Measurements from ENCODE around the gene TMPRSS11B. TPM values are rescaled to one million over a fixed set of nuclear protein-coding genes. Genes with fewer than 3 reads are reported as not detected.

The TMPRSS11B gene
- total and polyA plus RNA-seq, 2 donors (not counting 3 experiments of a cell fraction or from before 2014, with no cell fraction given) = not detected

- no peak overlapping the region for H3K4me3 ChIP-seq (replicated peaks in 1 of 3; ENCODE audit: insufficient read depth in 1 of 3, low read depth in 1 of 3, low read length in 3 of 3)
- H3K4me2 ChIP-seq (ENCODE audit: insufficient read depth, low read length) = no peak overlapping the region
- no peaks in the 10 kb centered on the region for H3K36me3 ChIP-seq (ENCODE audit: control insufficient read depth in 2 of 2, extremely low read depth in 1 of 2, insufficient read depth in 2 of 2, low read length in 2 of 2)
- CTCF ChIA-PET = interaction anchor here (1.1 to 1.2 kb wide), 2 partner anchors 112 to 118 kb away, joined by 3 read pairs; no protein-coding TSS in a partner anchor
- TF ChIP-seq JUN (IDR thresholded peaks at IDR 0.05; ENCODE audit: borderline replicate concordance, insufficient read depth, insufficient read length, low read depth) = no peak
- no peak for TF ChIP-seq MYC (IDR thresholded peaks at IDR 0.05; ENCODE audit: low read depth, low read length)
- TF ChIP-seq GATA2 (IDR thresholded peaks at IDR 0.05; ENCODE audit: insufficient read depth, insufficient read length, low read depth, low read length) = no peak
- no peak for TF ChIP-seq POLR2AphosphoS5 (IDR thresholded peaks at IDR 0.05; ENCODE audit: insufficient read depth, low read depth, low read length)
- TF ChIP-seq POLR2A (IDR thresholded peaks at IDR 0.05; ENCODE audit: low read depth, low read length) = no peak
- no peak for TF ChIP-seq EZH2 (IDR thresholded peaks at IDR 0.05; ENCODE audit: borderline replicate concordance, low read depth, low read length, severe bottlenecking)
- TF ChIP-seq, protein P1, sequence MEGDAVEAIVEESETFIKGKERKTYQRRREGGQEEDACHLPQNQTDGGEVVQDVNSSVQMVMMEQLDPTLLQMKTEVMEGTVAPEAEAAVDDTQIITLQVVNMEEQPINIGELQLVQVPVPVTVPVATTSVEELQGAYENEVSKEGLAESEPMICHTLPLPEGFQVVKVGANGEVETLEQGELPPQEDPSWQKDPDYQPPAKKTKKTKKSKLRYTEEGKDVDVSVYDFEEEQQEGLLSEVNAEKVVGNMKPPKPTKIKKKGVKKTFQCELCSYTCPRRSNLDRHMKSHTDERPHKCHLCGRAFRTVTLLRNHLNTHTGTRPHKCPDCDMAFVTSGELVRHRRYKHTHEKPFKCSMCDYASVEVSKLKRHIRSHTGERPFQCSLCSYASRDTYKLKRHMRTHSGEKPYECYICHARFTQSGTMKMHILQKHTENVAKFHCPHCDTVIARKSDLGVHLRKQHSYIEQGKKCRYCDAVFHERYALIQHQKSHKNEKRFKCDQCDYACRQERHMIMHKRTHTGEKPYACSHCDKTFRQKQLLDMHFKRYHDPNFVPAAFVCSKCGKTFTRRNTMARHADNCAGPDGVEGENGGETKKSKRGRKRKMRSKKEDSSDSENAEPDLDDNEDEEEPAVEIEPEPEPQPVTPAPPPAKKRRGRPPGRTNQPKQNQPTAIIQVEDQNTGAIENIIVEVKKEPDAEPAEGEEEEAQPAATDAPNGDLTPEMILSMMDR (IDR thresholded peaks at IDR 0.05; ENCODE audit: extremely low read depth in 1 of 2, insufficient read depth in 1 of 2, low read depth in 1 of 2, low read length in 2 of 2) = no peak
- no peak for TF ChIP-seq MAX (IDR thresholded peaks at IDR 0.05; ENCODE audit: insufficient read depth, insufficient read length)
- TF ChIP-seq FOS (IDR thresholded peaks at IDR 0.05; ENCODE audit: borderline replicate concordance, insufficient read depth, low read length) = no peak
- DNase-seq (ENCODE audit: low read depth, low spot score) (no peak), FAIRE-seq (no peak)
- H3K27me3 ChIP-seq (ENCODE audit: control insufficient read depth in 2 of 2, insufficient read depth in 2 of 2, low read length in 2 of 2) = no peaks in the 10 kb centered on the region
- no peaks in the 10 kb centered on the region for H3K4me1 ChIP-seq (ENCODE audit: control insufficient read depth, extremely low read depth, insufficient read depth, low read length)
- BruUV-seq (replicated peaks) = no TSS peak
- no peak overlapping the region for H3K9ac ChIP-seq (replicated peaks; ENCODE audit: extremely low read depth, insufficient read depth, low read length)
- H3K79me2 ChIP-seq (ENCODE audit: control insufficient read depth, insufficient read depth, low read length) = no peaks in the 10 kb centered on the region
- dilution Hi-C loops (cut with MboI; ENCODE audit: extremely low pct_ligation_motif_present, low sequenced_read_pairs) (no loop called here), intact Hi-C loops (cut with micrococcal nuclease) (no loop called here)
- no peak overlapping the region for H3K27ac ChIP-seq (ENCODE audit: insufficient read depth, low read depth, low read length)
- no peaks in the 10 kb centered on the region for H3K9me3 ChIP-seq (replicated peaks; ENCODE audit: control insufficient read depth, insufficient read depth, low read length)
- POLR2A ChIA-PET = no interaction called here
- no peaks in the 10 kb centered on the region for H4K20me1 ChIP-seq (replicated peaks; ENCODE audit: control insufficient read depth, extremely low read depth, insufficient read depth, low read length)
- H3K9me1 ChIP-seq (replicated peaks; ENCODE audit: control insufficient read depth, extremely low read depth, insufficient read depth, low read length) = no peaks in the 10 kb centered on the region
- no peak overlapping the region for H2AFZ ChIP-seq (ENCODE audit: low read depth, low read length)
These were observed 12.2 kb upstream of the TMPRSS11B start for GRCh38 chr4:68257719-68258118.

Data from endothelial cell of umbilical vein (primary cell).